NOMO-1 (cell line): ENCODE results near the gene DDOST.
A peak's percentile ranks its signal among the peaks of the same experiment; 100 is the strongest.

ENCODE experiments used
- DNase-seq, 2 experiments: peaks; one replicate each; lab custom pipeline; 2025; ENCODE audit not compliant: unreplicated experiment in 2 of 2; lab: John Stamatoyannopoulos, UW

The DDOST gene

GRCh38 chr1:20661207-20662109 is at the start of gene DDOST:
TSS of gene DDOST (minus strand) at chr1:20661369. CDS start at chr1:20661350, 19 bp downstream.
- peak; percentile 98 for DNase-seq

- no peak for DNase-seq
Observed at GRCh38 chr1:20710469-20711284, 49.5 kb upstream of the DDOST start.

- DNase-seq, result no peak
Observed at GRCh38 chr1:20709868-20710267, 48.7 kb upstream of the DDOST start.

- no peak for DNase-seq
Observed at GRCh38 chr1:20708891-20709290, 47.7 kb upstream of the DDOST start.

GRCh38 chr1:20708057-20708456 is 46.9 kb upstream of the DDOST start:
- DNase-seq, result no peak

GRCh38 chr1:20706841-20707240 is 45.7 kb upstream of the DDOST start:
- no peak for DNase-seq

GRCh38 chr1:20705203-20705755 is 44.1 kb upstream of the DDOST start:
- no peak for DNase-seq

GRCh38 chr1:20704390-20705202 is 43.4 kb upstream of the DDOST start:
- no peak for DNase-seq

GRCh38 chr1:20703124-20703756 is 42.1 kb upstream of the DDOST start:
- no peak for DNase-seq

- no peak for DNase-seq
Observed at GRCh38 chr1:20702416-20702815, 41.2 kb upstream of the DDOST start.

GRCh38 chr1:20701847-20702246 is 40.7 kb upstream of the DDOST start:
- DNase-seq, result no peak

GRCh38 chr1:20701446-20701845 is 40.3 kb upstream of the DDOST start:
- DNase-seq, result no peak

- no peak for DNase-seq
Observed at GRCh38 chr1:20700636-20701215, 39.6 kb upstream of the DDOST start.

- no peak for DNase-seq
Observed at GRCh38 chr1:20699558-20699957, 38.4 kb upstream of the DDOST start.

GRCh38 chr1:20698195-20698910 is 37.2 kb upstream of the DDOST start:
- DNase-seq, result no peak

GRCh38 chr1:20697563-20697962 is 36.4 kb upstream of the DDOST start:
- no peak for DNase-seq

- peak; percentile 69 to 76 for DNase-seq
Observed at GRCh38 chr1:20696397-20697333, 35.5 kb upstream of the DDOST start.

- no peak for DNase-seq
Observed at GRCh38 chr1:20695515-20695914, 34.3 kb upstream of the DDOST start.
